Loucy (cell line): ENCODE data around the gene TASOR2.

ENCODE experiments used
- H2AFZ ChIP-seq: fragments of 200-600 bp; sonication (generic); 2 replicates; pipeline ENCODE4 v1.6.0; 2016; ENCODE audit warnings: antibody characterized with exemption, mild to moderate bottlenecking, low read length, moderate library complexity
- H3F3A ChIP-seq: fragments of 200-600 bp; 2 replicates; pipeline ENCODE4 v1.6.0; 2016; ENCODE audit warnings: antibody characterized with exemption, low read depth, mild to moderate bottlenecking
- H3K27me3 ChIP-seq: fragments of 200-600 bp; sonication (generic); 2 replicates; pipeline ENCODE4 v1.6.1; 2014; ENCODE audit warnings: low read length, mild to moderate bottlenecking; ENCODE audit not compliant: insufficient read depth, poor library complexity, severe bottlenecking
- H3K36me3 ChIP-seq: fragments of 200-600 bp; sonication (generic); 2 replicates; pipeline ENCODE4 v1.6.1; 2016; ENCODE audit warnings: low read length; ENCODE audit not compliant: insufficient read depth
- H3K4me1 ChIP-seq: fragments of 200-600 bp; sonication (generic); 2 replicates; pipeline ENCODE4 v1.5.1; 2014; ENCODE audit warnings: low read length, mild to moderate bottlenecking; ENCODE audit not compliant: insufficient read depth, poor library complexity, severe bottlenecking
- H3K4me2 ChIP-seq: fragments of 200-600 bp; sonication (generic); 2 replicates; pipeline ENCODE4 v1.6.0; 2014; ENCODE audit warnings: antibody characterized with exemption, low read length, low read depth, mild to moderate bottlenecking; ENCODE audit not compliant: poor library complexity, severe bottlenecking
- H3K4me3 ChIP-seq: fragments of 200-600 bp; sonication (generic); 2 replicates; pipeline ENCODE4 v1.5.1; 2014; ENCODE audit warnings: low read length, mild to moderate bottlenecking, mixed read lengths; ENCODE audit not compliant: poor library complexity, severe bottlenecking
- H3K79me2 ChIP-seq: fragments of 200-600 bp; sonication (generic); 2 replicates; pipeline ENCODE4 v1.6.1; 2014; ENCODE audit warnings: low read length; ENCODE audit not compliant: insufficient read depth
- H3K9ac ChIP-seq: fragments of 200-600 bp; sonication (generic); 2 replicates; pipeline ENCODE4 v1.6.0; 2014; ENCODE audit warnings: mild to moderate bottlenecking, low read depth, low read length, moderate library complexity; ENCODE audit not compliant: poor library complexity, severe bottlenecking
- H3K9me2 ChIP-seq: fragments of 200-600 bp; sonication (generic); replicated peaks from 2 replicates; pipeline ENCODE4 v1.6.1; 2016; ENCODE audit warnings: low read depth, low read length, mixed read lengths
- H3K9me3 ChIP-seq: fragments of 200-600 bp; sonication (generic); 2 replicates; pipeline ENCODE4 v1.6.1; 2014; ENCODE audit warnings: mild to moderate bottlenecking, antibody characterized with exemption, low read length, low read depth; ENCODE audit not compliant: insufficient read depth
- H4K20me1 ChIP-seq: fragments of 200-600 bp; sonication (generic); 2 replicates; pipeline ENCODE4 v1.6.0; 2014; ENCODE audit warnings: antibody characterized with exemption, low read length, mild to moderate bottlenecking; ENCODE audit not compliant: insufficient read depth, poor library complexity, severe bottlenecking
- EZH2phosphoT487 ChIP-seq: fragments of 200-600 bp; IDR thresholded peaks from 2 replicates; pipeline ENCODE4 v1.6.1; 2018; ENCODE audit warnings: antibody characterized with exemption, mild to moderate bottlenecking, moderate library complexity, borderline replicate concordance
- TF ChIP-seq, protein P1 (sequence below): fragments of 200-600 bp; sonication (generic); conservative IDR thresholded peaks from 2 replicates; pipeline ENCODE4 v1.5.1; 2014; ENCODE audit warnings: mild to moderate bottlenecking, antibody characterized with exemption, low read length

The TASOR2 gene

DNA sequence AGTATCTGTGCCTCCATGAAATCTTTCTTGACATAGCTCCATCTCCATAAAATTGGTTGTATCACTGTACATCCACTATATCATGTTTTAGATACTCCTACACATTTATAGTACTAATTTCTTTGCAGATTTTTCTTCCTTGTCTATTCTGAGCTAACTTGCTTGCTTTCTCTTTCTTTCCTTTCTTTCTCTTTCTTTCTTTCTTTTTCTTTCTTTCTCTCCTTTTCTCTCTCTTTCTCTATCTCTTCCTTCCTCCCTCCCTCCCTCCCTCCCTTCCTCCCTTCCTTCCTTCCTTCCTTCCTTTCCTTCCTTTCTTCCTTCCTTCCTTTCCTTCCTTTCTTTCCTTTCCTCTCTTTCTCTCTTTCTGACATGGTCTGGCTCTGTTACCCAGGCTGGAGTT, 23.7 kb downstream of the TASOR2 start:
- Histone ChIP-seq H3K79me2 (peaks cover 97% of the 10 kb centered on the region), H3K36me3 (no peaks in the 10 kb centered on the region; the same call in 1 of the 2 replicates), H3K9ac (no peak overlapping the region), H3F3A (no peaks in the 10 kb centered on the region), H4K20me1 (peaks cover 60% of the 10 kb centered on the region), H3K9me3 (no peaks in the 10 kb centered on the region), H3K4me1 (peaks cover 38% of the 10 kb centered on the region), H3K4me2 (peak overlapping the region; percentile 33), H2AFZ (no peak overlapping the region), H3K9me2 (no peaks in the 10 kb centered on the region), H3K4me3 (no peak overlapping the region), H3K27me3 (no peaks in the 10 kb centered on the region)
- TF ChIP-seq, protein P1, sequence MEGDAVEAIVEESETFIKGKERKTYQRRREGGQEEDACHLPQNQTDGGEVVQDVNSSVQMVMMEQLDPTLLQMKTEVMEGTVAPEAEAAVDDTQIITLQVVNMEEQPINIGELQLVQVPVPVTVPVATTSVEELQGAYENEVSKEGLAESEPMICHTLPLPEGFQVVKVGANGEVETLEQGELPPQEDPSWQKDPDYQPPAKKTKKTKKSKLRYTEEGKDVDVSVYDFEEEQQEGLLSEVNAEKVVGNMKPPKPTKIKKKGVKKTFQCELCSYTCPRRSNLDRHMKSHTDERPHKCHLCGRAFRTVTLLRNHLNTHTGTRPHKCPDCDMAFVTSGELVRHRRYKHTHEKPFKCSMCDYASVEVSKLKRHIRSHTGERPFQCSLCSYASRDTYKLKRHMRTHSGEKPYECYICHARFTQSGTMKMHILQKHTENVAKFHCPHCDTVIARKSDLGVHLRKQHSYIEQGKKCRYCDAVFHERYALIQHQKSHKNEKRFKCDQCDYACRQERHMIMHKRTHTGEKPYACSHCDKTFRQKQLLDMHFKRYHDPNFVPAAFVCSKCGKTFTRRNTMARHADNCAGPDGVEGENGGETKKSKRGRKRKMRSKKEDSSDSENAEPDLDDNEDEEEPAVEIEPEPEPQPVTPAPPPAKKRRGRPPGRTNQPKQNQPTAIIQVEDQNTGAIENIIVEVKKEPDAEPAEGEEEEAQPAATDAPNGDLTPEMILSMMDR: no peak
- no peak for TF ChIP-seq EZH2phosphoT487

DNA sequence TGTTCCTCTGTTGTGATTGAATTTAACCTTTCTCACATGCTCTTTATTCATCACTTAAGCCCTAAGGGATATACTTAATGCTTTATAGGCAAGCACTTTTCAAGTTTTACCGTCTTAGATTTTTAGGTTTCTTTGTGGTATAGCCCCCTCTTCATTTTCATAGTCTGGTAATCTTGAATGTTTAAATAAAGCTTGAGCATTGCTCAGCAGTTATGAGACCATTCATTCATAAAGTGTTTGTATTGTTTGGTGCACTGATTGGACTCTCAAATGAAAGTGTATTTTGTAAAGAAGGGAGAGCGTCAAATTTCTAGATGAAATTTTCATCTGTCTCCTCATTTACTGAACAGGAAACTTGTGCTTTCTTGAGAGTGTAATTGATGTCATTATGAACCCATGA, 25.2 kb downstream of the TASOR2 start:
- H4K20me1 ChIP-seq: peaks cover 55% of the 10 kb centered on the region
- peaks cover 97% of the 10 kb centered on the region for H3K79me2 ChIP-seq
- H3K4me2 ChIP-seq: peak overlapping the region; percentile 73

DNA sequence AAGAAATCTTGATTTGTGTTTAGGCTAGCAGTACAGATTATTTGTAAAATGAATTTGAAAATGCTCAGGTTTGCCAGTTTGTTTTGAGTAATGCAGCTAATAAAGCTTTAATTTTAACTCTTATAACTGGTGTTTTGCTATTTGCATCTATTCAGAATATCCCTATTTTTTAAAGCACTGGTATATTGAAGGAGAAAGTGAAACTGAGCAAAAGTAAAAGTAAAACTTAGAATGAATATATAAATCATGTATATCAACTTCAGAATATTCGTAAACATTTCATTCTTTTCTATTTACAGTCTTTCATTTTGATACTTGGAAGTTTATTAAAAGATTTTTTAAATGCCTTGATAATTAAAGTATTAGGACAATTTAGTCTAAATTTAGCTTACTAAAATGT, 26.2 kb downstream of the TASOR2 start:
- H4K20me1 ChIP-seq: peaks cover 45% of the 10 kb centered on the region
- no peaks in the 10 kb centered on the region; the same call in 1 of the 2 replicates for H3K36me3 ChIP-seq
- H3F3A ChIP-seq: no peaks in the 10 kb centered on the region
- H3K4me2 ChIP-seq: peak overlapping the region; percentile 73
- TF ChIP-seq, protein P1: no peak
- no peak for TF ChIP-seq EZH2phosphoT487
- peaks cover 29% of the 10 kb centered on the region for H3K4me1 ChIP-seq
- H3K79me2 ChIP-seq: peaks cover 96% of the 10 kb centered on the region
- H2AFZ ChIP-seq: no peak overlapping the region
- H3K9me3 ChIP-seq: no peaks in the 10 kb centered on the region
- no peaks in the 10 kb centered on the region for H3K27me3 ChIP-seq
- H3K4me3 ChIP-seq: peak overlapping the region; percentile 42
- peak overlapping the region; percentile 3 for H3K9ac ChIP-seq
- H3K9me2 ChIP-seq: no peaks in the 10 kb centered on the region

More for the DNA sequence above, 25.2 kb downstream of the TASOR2 start:
- Histone ChIP-seq H3K27me3 (no peaks in the 10 kb centered on the region), H3K9me2 (no peaks in the 10 kb centered on the region), H2AFZ (no peak overlapping the region), H3K9ac (no peak overlapping the region), H3K4me1 (peaks cover 34% of the 10 kb centered on the region), H3F3A (no peaks in the 10 kb centered on the region), H3K9me3 (no peaks in the 10 kb centered on the region), H3K36me3 (no peaks in the 10 kb centered on the region; the same call in 1 of the 2 replicates), H3K4me3 (no peak overlapping the region)
- TF ChIP-seq, protein P1: no peak
- no peak for TF ChIP-seq EZH2phosphoT487
